HG02970 (cell line): ENCODE data around the gene TJP3.
"Not testable (repeated sequence)": the region's sequence is repeated elsewhere in the genome, so short reads cannot be mapped to it uniquely, and the experiment has no call there.

Source experiments
- ATAC-seq: cut with Tn5 transposase; IDR thresholded peaks from one replicate; pipeline ENCODE4 v1.9.1; 2021; ENCODE audit warnings: mild to moderate bottlenecking, moderate library complexity, moderate number of reproducible peaks; ENCODE audit not compliant: unreplicated experiment, low FRiP score

Gene TJP3

GRCh38 chr19:3738477-3739220 is 30.5 kb downstream of the TJP3 start:
- ATAC-seq, result no peak

- ATAC-seq, result no peak
Measured at GRCh38 chr19:3740431-3740830, 32.2 kb downstream of the TJP3 start.

GRCh38 chr19:3743486-3743885 is 35.3 kb downstream of the TJP3 start:
- no peak for ATAC-seq

- ATAC-seq, result no peak
Measured at GRCh38 chr19:3745363-3746045, 37.3 kb downstream of the TJP3 start.

GRCh38 chr19:3746371-3747056 is 38.3 kb downstream of the TJP3 start:
- ATAC-seq, result no peak

- ATAC-seq, result no peak
Measured at GRCh38 chr19:3748965-3749364, 40.8 kb downstream of the TJP3 start.

GRCh38 chr19:3750211-3750610 is 42.0 kb downstream of the TJP3 start:
- no peak for ATAC-seq

- ATAC-seq, result no peak
Measured at GRCh38 chr19:3751236-3751635, 43.1 kb downstream of the TJP3 start.

GRCh38 chr19:3752492-3752891 is 44.3 kb downstream of the TJP3 start:
- ATAC-seq, result no peak

GRCh38 chr19:3753631-3754410 is 45.6 kb downstream of the TJP3 start:
- ATAC-seq, result no peak

GRCh38 chr19:3757705-3758104 is 49.5 kb downstream of the TJP3 start:
- ATAC-seq, result not testable (repeated sequence)

- not testable (repeated sequence) for ATAC-seq
Measured at GRCh38 chr19:3758297-3758696, 50.1 kb downstream of the TJP3 start.

GRCh38 chr19:3759482-3760254 is 51.5 kb downstream of the TJP3 start:
- ATAC-seq, result no peak

GRCh38 chr19:3760871-3761361 is 52.7 kb downstream of the TJP3 start:
- no peak for ATAC-seq

- ATAC-seq, result peak; percentile 54
Measured at GRCh38 chr19:3761382-3762129, 53.4 kb downstream of the TJP3 start, which contains the start of gene APBA3. TSS of gene APBA3 (minus strand) at chr19:3761692. CDS start at chr19:3760264, 1,428 bp downstream.

- no peak for ATAC-seq
Measured at GRCh38 chr19:3762130-3762473, 53.9 kb downstream of the TJP3 start.

GRCh38 chr19:3762501-3763459 is 54.6 kb downstream of the TJP3 start, which contains the start of gene MRPL54:
TSS of gene MRPL54 (plus strand) at chr19:3762682. CDS start at chr19:3762701, 19 bp downstream.
- ATAC-seq, result peak; percentile 83

- ATAC-seq, result no peak
Measured at GRCh38 chr19:3765121-3765520, 56.9 kb downstream of the TJP3 start.
